Activated naive CD8-positive, alpha-beta T cell treated with anti-CD3 and anti-CD28 coated beads for 36 hours (primary cell): ENCODE results near the gene ZDHHC6. TPM values are rescaled to one million over a fixed set of nuclear protein-coding genes. Genes with fewer than 3 reads are reported as not detected.

Source experiments
- DNase-seq: peaks from one replicate; pipeline ENCODE4 v3.0.0; 2021
- H3K27ac Mint-ChIP-seq: one replicate; pipeline ENCODE4 v1.8.0; 2022; ENCODE audit warnings: mild to moderate bottlenecking, moderate library complexity, mixed read lengths
- H3K27me3 Mint-ChIP-seq: one replicate; pipeline ENCODE4 v1.8.0; 2022; ENCODE audit warnings: mild to moderate bottlenecking, mixed read lengths
- H3K36me3 Mint-ChIP-seq: one replicate; pipeline ENCODE4 v1.8.0; 2021; ENCODE audit warnings: mild to moderate bottlenecking, mixed read lengths
- H3K4me1 Mint-ChIP-seq: one replicate; pipeline ENCODE4 v1.8.0; 2021; ENCODE audit warnings: mixed read lengths
- H3K4me3 Mint-ChIP-seq: one replicate; pipeline ENCODE4 v1.8.0; 2022; ENCODE audit warnings: mild to moderate bottlenecking, moderate library complexity, mixed read lengths
- H3K9me3 Mint-ChIP-seq: one replicate; pipeline ENCODE4 v1.8.0; 2022; ENCODE audit warnings: mixed read lengths
- total RNA-seq, 2 experiments: library from RNA; stranded (reverse); gene quantifications; one replicate each; pipeline ENCODE4 v1.2.3, GENCODE V29; 2021

The ZDHHC6 gene
- total RNA-seq, 2 experiments from 2014 or later, result 46.0 to 50.3 TPM

DNA sequence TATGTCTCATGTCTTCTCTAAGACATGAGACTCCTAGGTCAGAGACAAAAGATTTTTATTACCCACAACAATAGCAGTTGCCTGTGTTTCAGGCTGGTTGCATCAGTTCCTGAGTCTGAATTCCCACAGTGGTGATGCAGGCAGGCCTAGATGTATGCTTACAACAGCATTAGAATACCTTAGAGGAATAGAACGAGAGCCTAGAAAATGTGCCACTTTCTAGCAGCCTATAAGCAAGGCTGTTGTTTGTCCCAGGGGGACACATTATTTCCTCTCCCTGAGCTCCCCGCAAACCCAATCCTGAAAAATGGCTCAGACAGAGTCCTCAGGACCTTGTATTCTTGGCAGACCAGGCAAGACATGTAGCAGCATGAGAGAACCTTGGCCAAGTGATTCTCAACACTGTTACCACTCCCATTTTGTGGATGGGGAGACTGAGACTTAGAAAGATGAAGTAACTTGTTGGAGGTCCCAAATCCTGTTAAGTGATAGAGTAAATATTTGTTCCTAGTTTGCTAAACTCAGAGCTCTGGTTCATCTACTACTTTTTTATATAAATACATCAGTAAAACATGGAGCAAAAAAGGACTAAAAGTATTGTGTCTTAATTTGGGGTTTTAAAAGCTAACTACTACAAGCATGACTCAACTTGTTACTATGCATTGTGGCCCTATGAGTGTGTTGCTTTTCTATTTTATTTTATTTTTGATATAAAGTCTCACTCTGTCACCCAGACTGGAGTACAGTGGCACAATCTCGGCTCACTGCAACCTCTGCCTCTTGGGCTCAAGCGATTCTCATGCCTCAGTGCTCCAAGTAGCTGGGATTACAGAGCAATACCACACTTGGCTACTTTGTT, 14.5 kb upstream of the ZDHHC6 start:
- peaks cover 5% of the 10 kb centered on the region for H3K9me3 Mint-ChIP-seq
- peaks cover 39% of the 10 kb centered on the region for H3K36me3 Mint-ChIP-seq
- peak overlapping the region; percentile 95 for H3K27ac Mint-ChIP-seq
- peak; percentile 51 for DNase-seq
- H3K4me1 Mint-ChIP-seq, result peaks cover 24% of the 10 kb centered on the region
- no peak overlapping the region for H3K4me3 Mint-ChIP-seq
- H3K27me3 Mint-ChIP-seq, result no peaks in the 10 kb centered on the region

DNA sequence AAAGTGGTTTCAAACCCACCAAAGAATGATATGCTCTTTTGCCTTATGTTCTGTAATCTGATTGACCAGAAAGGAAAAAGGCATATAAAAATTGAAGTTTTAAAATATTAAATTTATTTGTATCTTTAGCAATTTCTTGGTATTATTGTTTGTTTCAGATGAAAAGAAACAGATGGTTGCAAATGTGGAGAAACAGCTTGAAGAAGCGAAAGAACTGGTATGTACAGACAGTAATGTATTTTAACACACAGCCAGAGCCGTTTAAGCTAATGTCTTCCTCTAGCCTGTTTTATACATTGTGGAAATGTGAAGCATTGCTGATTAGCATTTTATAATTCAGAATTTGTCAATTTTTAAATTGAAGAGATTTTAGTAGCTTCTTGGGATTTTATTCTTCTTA, 13.7 kb upstream of the ZDHHC6 start:
- Mint-ChIP-seq H3K4me3 (no peak overlapping the region), H3K27me3 (no peaks in the 10 kb centered on the region), H3K4me1 (peaks cover 27% of the 10 kb centered on the region), H3K9me3 (peaks cover 3% of the 10 kb centered on the region), H3K27ac (peak overlapping the region; percentile 67), H3K36me3 (peaks cover 31% of the 10 kb centered on the region)
- no peak for DNase-seq

DNA sequence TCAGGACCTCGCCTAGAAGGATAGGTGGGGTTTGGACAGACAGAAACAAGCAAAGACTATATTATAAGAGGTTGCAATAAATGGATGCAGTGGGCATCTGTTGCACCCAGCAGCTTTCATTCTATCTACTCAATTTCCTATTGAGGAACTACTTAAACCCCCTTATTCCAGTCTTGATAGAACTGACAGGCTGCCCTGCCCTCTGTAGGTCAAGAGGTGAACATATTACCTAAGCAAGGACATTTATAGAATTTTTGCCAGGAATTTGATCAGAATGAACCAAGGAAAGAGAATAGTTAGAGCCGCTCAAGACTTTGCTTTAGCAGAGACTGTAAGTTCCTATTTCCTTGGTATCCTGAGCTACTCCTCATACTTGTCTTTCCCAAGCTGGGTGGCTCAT, 9.8 kb upstream of the ZDHHC6 start:
- peaks cover 5% of the 10 kb centered on the region for H3K36me3 Mint-ChIP-seq
- peaks cover 24% of the 10 kb centered on the region for H3K4me1 Mint-ChIP-seq

DNA sequence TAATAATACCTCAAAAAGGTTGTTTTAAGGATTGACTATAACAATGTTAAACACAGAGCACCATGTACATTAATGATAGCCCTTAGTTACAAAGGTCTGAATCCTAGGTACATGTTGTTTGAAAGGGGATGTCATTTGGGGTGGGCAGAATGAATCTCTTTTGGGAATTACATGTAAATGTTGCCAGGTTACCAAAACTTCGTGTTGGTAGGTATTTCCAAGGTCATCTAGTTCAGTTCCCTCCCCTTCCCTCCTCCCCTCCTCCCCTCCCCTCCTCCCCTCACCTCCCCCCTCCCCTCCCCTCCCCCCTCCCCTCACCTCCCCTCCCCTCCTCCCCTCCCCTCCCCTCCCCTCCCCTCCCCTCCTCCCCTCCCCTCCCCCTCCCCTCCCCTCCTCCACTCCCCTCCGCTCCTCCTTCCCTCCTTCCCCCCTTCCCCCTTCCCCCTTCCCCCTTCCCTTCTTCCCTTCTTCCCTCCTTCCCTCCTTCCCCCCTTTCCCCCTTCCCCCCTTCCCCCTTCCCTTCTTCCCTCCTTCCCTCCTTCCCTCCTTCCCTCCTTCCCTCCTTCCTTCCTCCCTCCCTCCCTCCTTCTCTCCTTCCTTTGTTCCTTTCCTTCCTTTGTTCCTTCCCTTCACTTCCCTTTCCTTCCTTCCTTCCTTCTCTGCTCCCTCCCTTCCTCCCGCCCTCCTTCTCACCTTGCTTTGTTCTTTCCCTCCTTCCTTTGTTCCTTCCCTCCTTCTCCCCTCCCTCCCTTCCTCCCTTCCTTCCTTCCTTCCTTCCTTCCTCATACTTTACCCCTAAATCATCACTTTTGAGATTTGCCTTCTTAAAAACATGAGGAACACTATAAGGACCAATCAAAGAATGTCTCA, 8.4 kb upstream of the ZDHHC6 start:
- no peaks in the 10 kb centered on the region for H3K9me3 Mint-ChIP-seq
- peak overlapping the region; percentile 85 for H3K27ac Mint-ChIP-seq
- no peaks in the 10 kb centered on the region for H3K27me3 Mint-ChIP-seq
- no peaks in the 10 kb centered on the region for H3K36me3 Mint-ChIP-seq
- no peak for DNase-seq
- peaks cover 24% of the 10 kb centered on the region for H3K4me1 Mint-ChIP-seq
- H3K4me3 Mint-ChIP-seq, result peak overlapping the region; percentile 34

More for the DNA sequence above, 9.8 kb upstream of the ZDHHC6 start:
- no peak for DNase-seq
- Mint-ChIP-seq H3K9me3 (no peaks in the 10 kb centered on the region), H3K4me3 (no peak overlapping the region), H3K27ac (no peak overlapping the region), H3K27me3 (no peaks in the 10 kb centered on the region)

DNA sequence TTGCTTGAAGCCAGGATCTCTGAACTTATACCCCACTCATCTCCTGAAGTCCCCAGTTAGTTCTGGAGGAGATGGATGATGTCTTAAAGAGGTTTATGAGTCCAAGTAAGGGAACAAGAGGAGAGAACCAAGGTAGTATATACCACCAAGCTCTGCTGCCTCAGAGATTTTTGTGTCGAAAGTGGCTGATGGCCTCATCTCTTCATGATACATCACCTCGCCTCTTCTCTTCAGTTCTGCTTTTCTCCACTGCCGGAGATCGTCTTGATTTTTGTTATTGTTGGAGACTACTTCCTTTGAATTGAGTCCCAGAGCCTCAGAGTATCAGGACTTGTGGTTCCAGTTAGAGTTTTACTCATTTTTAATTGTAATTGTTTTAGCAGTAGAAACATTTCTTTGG, 2.2 kb upstream of the ZDHHC6 start:
- Mint-ChIP-seq H3K4me1 (peaks cover 38% of the 10 kb centered on the region), H3K27me3 (no peaks in the 10 kb centered on the region), H3K4me3 (peak overlapping the region; percentile 91), H3K27ac (no peak overlapping the region), H3K36me3 (peaks cover 18% of the 10 kb centered on the region), H3K9me3 (no peaks in the 10 kb centered on the region)
- DNase-seq, result no peak

DNA sequence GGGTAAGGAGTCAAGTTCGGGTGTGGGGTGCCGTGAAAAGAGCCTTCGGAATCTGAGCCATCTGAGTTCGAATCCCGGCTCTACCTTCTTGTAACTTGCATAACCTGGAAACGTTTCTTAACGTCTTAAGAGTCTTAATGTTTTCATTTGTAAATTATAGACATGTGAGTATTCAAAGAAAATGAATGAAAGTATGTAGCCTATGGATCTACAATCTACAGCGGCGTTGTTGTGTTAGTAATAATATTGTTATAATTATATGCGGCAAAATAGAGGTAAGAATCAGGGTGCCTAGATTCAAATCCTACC, 860 bp upstream of the ZDHHC6 start:
- Mint-ChIP-seq H3K9me3 (no peaks in the 10 kb centered on the region), H3K27ac (peak overlapping the region; percentile 85), H3K4me1 (peaks cover 43% of the 10 kb centered on the region), H3K36me3 (peaks cover 21% of the 10 kb centered on the region), H3K4me3 (peak overlapping the region; percentile 91), H3K27me3 (no peaks in the 10 kb centered on the region)
- DNase-seq, result no peak

- H3K27me3 Mint-ChIP-seq, result no peaks in the 10 kb centered on the region
- H3K4me3 Mint-ChIP-seq, result peak overlapping the region; percentile 91
- no peak for DNase-seq
- no peaks in the 10 kb centered on the region for H3K9me3 Mint-ChIP-seq
- H3K36me3 Mint-ChIP-seq, result peaks cover 26% of the 10 kb centered on the region
- H3K27ac Mint-ChIP-seq, result peak overlapping the region; percentile 85
- H3K4me1 Mint-ChIP-seq, result peaks cover 49% of the 10 kb centered on the region
Observed at GRCh38 chr10:112446055-112446854, 459 bp downstream of the ZDHHC6 start.

DNA sequence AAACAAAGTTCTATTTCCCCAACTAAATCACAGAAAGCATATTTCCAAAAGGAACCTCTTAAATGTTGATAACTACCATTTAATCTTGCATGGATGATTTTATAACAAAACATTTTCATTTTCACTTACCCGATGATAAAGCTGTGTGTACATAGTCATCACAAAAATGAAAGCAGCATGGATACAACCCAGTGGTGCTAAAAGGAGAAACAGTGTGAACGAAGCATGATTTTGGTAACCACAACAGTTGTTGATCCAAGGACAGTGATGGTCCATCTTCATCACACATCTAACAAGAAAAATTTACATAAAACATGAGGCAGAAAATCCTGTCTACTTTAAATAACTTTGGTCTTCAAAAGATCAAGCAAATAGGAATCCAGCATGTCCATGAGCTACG, 4.7 kb downstream of the ZDHHC6 start:
- Mint-ChIP-seq H3K4me1 (peaks cover 36% of the 10 kb centered on the region), H3K27me3 (no peaks in the 10 kb centered on the region), H3K4me3 (no peak overlapping the region), H3K9me3 (no peaks in the 10 kb centered on the region), H3K36me3 (peaks cover 32% of the 10 kb centered on the region), H3K27ac (peak overlapping the region; percentile 68)
- no peak for DNase-seq

GRCh38 chr10:112441520-112441919, 5.2 kb downstream of the ZDHHC6 start:
- no peaks in the 10 kb centered on the region for H3K27me3 Mint-ChIP-seq
- no peaks in the 10 kb centered on the region for H3K9me3 Mint-ChIP-seq
- DNase-seq, result no peak
- no peak overlapping the region for H3K4me3 Mint-ChIP-seq
- H3K36me3 Mint-ChIP-seq, result peaks cover 32% of the 10 kb centered on the region
- peak overlapping the region; percentile 55 for H3K27ac Mint-ChIP-seq
- H3K4me1 Mint-ChIP-seq, result peaks cover 36% of the 10 kb centered on the region

DNA sequence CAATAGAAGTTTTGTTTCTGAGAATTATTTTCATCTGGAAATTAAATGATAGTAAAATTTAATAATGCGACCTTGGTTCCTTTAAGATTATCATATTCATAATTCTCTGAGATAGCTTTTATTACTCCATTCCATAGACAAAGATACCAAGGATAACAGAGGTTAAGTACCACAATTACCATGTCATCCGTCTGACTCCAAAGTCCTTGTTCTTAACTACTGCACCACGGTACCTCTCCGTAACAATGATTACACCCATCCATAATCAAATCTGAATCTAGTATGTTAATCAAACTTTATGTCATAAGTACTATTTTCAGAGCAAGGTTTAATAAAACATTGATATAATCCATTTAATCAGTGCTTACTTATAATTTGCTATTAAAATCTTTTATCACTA, 8.4 kb downstream of the ZDHHC6 start:
- no peaks in the 10 kb centered on the region for H3K27me3 Mint-ChIP-seq
- no peak for DNase-seq
- no peak overlapping the region for H3K27ac Mint-ChIP-seq
- H3K36me3 Mint-ChIP-seq, result peaks cover 11% of the 10 kb centered on the region
- no peak overlapping the region for H3K4me3 Mint-ChIP-seq
- H3K9me3 Mint-ChIP-seq, result no peaks in the 10 kb centered on the region
- H3K4me1 Mint-ChIP-seq, result peaks cover 14% of the 10 kb centered on the region

- H3K27me3 Mint-ChIP-seq, result no peaks in the 10 kb centered on the region
- H3K36me3 Mint-ChIP-seq, result peaks cover 2% of the 10 kb centered on the region
- no peak for DNase-seq
- no peak overlapping the region for H3K27ac Mint-ChIP-seq
- H3K4me3 Mint-ChIP-seq, result no peak overlapping the region
- H3K9me3 Mint-ChIP-seq, result no peaks in the 10 kb centered on the region
- no peaks in the 10 kb centered on the region for H3K4me1 Mint-ChIP-seq
Observed at GRCh38 chr10:112434988-112435619, 11.6 kb downstream of the ZDHHC6 start.

GRCh38 chr10:112433136-112433535, 13.6 kb downstream of the ZDHHC6 start:
- H3K4me3 Mint-ChIP-seq, result no peak overlapping the region
- H3K4me1 Mint-ChIP-seq, result no peaks in the 10 kb centered on the region
- no peak for DNase-seq
- H3K27ac Mint-ChIP-seq, result no peak overlapping the region
- no peaks in the 10 kb centered on the region for H3K27me3 Mint-ChIP-seq
- H3K36me3 Mint-ChIP-seq, result no peaks in the 10 kb centered on the region
- H3K9me3 Mint-ChIP-seq, result no peaks in the 10 kb centered on the region

DNA sequence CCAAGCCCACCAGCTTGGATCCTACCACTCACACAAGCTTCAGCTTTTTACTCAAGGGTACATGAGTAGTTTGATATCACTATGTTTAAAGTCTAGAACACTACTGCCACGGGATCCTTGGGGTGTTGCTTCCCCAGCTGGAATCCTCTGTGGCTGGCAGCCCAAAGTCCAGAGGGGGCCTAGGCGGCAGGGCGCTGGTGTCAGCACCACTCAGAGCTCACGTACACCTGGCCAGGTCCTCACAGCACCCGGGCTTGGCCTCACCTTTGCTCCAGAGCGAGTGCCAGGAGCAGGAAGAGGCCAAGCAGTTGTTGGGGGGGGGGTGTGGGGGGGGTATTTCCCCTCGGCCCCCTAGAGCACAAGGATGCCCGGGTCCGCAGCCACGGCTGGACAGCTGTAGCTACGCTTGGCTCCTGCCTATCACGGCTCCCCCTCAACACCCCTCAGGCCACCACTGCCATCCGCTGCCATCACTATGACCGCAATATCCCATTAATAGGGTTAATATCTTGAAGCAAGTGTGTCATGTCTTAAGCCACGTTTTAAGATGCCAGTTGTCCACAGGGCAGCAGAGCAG, 17.0 kb downstream of the ZDHHC6 start:
- Mint-ChIP-seq H3K4me3 (no peak overlapping the region), H3K4me1 (no peaks in the 10 kb centered on the region), H3K27me3 (no peaks in the 10 kb centered on the region), H3K36me3 (peaks cover 9% of the 10 kb centered on the region), H3K9me3 (no peaks in the 10 kb centered on the region), H3K27ac (peak overlapping the region; percentile 47)
- no peak for DNase-seq

DNA sequence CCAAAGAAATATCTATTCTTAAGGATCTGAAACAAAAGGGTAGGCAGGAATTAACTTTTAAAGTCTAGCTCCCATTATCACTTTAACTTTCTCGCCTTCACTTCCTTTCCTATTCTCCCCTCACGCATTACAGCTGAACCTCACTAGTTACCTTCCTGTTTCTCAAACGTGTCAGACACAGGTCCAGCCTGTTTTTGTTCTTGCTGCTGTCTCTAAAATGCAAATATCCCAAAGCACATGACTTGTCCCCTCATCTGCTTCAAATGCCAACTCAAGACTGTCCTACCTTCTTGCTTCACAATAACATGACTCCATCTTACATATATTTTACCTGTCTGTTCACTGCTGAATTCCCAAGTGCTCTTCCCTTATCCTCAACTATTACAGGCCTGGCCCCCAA, 17.6 kb downstream of the ZDHHC6 start:
- no peak overlapping the region for H3K4me3 Mint-ChIP-seq
- H3K27me3 Mint-ChIP-seq, result no peaks in the 10 kb centered on the region
- peak overlapping the region; percentile 47 for H3K27ac Mint-ChIP-seq
- no peaks in the 10 kb centered on the region for H3K9me3 Mint-ChIP-seq
- no peaks in the 10 kb centered on the region for H3K4me1 Mint-ChIP-seq
- DNase-seq, result no peak
- H3K36me3 Mint-ChIP-seq, result peaks cover 10% of the 10 kb centered on the region
